Measurements from ENCODE around the gene PEX5L.

Gene PEX5L

DNA sequence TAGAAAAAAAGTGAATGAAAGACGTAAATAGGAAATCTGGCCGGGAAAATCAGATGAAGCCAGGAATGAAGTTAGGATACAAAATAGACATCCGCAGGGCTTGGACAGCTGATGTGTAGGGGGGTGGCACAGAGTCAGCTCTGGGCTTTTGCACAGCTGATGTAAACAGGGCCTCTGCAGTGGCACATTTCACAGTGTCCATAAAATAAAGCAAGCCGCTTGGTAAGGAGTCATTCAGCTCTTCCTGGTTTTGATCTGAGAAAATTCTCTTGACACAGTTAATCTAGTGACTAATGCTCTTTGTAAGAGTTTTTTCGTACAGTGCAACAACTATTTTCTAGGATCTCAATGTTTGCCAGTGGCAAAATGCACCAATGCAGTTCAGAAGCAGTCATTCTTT is 230.6 kb downstream of the PEX5L start:
- no peak overlapping the region for H3K9ac ChIP-seq (ENCODE audit: low read length)

DNA sequence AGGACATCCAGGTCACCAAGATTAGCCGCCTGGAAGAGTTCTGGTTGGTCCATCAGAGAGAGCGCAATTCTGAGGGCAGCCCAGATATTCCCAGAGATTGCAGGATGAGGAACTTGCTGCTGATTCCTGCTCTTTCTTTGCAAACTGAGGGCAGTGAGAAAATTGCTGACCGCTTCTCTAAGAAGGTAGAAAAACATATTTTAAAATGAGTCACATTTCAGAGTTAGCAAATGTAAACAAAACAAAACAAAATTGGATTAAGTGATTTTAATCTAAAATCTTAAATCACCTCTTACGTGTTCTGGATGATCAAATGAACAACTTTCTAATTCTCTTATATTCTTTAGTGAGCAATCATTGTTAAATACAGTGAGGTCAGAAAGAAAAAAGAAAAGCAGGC is 234.9 kb downstream of the PEX5L start:
- Histone ChIP-seq H3K36me3 (replicated peaks; ENCODE audit: low read depth, low read length) (no peaks in the 10 kb centered on the region), H3K4me1 (ENCODE audit: low read length) (no peaks in the 10 kb centered on the region), H3K4me2 (ENCODE audit: low read length) (no peak overlapping the region), H3K9ac (ENCODE audit: low read length) (no peak overlapping the region), H3K4me3 (ENCODE audit: low read length) (no peak overlapping the region), H3K27me3 (ENCODE audit: low read depth, low read length) (no peaks in the 10 kb centered on the region), H4K20me1 (ENCODE audit: insufficient read depth, low read length) (no peaks in the 10 kb centered on the region), H3K79me2 (ENCODE audit: low read length) (no peaks in the 10 kb centered on the region), H2AFZ (ENCODE audit: low read depth, low read length) (no peak overlapping the region), H3K27ac (ENCODE audit: low read length) (no peak overlapping the region), H3K9me3 (ENCODE audit: insufficient read depth, low read length) (no peaks in the 10 kb centered on the region)
- TF ChIP-seq, protein P1, sequence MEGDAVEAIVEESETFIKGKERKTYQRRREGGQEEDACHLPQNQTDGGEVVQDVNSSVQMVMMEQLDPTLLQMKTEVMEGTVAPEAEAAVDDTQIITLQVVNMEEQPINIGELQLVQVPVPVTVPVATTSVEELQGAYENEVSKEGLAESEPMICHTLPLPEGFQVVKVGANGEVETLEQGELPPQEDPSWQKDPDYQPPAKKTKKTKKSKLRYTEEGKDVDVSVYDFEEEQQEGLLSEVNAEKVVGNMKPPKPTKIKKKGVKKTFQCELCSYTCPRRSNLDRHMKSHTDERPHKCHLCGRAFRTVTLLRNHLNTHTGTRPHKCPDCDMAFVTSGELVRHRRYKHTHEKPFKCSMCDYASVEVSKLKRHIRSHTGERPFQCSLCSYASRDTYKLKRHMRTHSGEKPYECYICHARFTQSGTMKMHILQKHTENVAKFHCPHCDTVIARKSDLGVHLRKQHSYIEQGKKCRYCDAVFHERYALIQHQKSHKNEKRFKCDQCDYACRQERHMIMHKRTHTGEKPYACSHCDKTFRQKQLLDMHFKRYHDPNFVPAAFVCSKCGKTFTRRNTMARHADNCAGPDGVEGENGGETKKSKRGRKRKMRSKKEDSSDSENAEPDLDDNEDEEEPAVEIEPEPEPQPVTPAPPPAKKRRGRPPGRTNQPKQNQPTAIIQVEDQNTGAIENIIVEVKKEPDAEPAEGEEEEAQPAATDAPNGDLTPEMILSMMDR (IDR thresholded peaks at IDR 0.05; ENCODE audit: low read depth, low read length): no peak
- no peak for TF ChIP-seq EZH2phosphoT487 (IDR thresholded peaks at IDR 0.05; ENCODE audit: low read depth)

More for the DNA sequence above, 230.6 kb downstream of the PEX5L start:
- Histone ChIP-seq H3K4me2 (ENCODE audit: low read length) (no peak overlapping the region), H3K27ac (ENCODE audit: low read length) (no peak overlapping the region), H3K79me2 (ENCODE audit: low read length) (no peaks in the 10 kb centered on the region), H3K4me1 (ENCODE audit: low read length) (peaks cover under 1% of the 10 kb centered on the region), H2AFZ (ENCODE audit: low read depth, low read length) (no peak overlapping the region), H3K27me3 (ENCODE audit: low read depth, low read length) (no peaks in the 10 kb centered on the region), H4K20me1 (ENCODE audit: insufficient read depth, low read length) (no peaks in the 10 kb centered on the region), H3K9me3 (ENCODE audit: insufficient read depth, low read length) (no peaks in the 10 kb centered on the region), H3K36me3 (replicated peaks; ENCODE audit: low read depth, low read length) (no peaks in the 10 kb centered on the region), H3K4me3 (ENCODE audit: low read length) (no peak overlapping the region)
- TF ChIP-seq, protein P1 (IDR thresholded peaks at IDR 0.05; ENCODE audit: low read depth, low read length): no peak
- no peak for TF ChIP-seq EZH2phosphoT487 (IDR thresholded peaks at IDR 0.05; ENCODE audit: low read depth)

DNA sequence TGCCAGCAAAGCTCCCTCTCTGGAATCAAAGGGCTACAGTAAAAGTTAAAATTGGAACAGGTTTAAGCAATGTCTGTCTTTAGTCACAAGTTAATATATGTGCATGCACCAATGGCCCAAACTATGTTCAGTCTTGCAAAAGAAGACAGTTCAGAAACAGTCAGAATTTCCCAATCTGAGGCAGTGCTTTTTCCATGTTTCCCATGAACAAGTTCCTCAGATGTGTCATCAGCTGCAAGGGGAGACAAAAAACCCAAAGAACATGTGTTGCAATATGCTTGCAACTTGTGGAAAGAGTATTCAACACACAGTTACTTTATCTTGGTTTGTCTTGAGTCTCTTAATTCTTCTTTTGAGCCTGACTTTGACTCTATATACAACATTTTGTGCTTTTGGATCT is 235.5 kb downstream of the PEX5L start:
- H3K4me3 ChIP-seq (ENCODE audit: low read length): no peak overlapping the region
- no peaks in the 10 kb centered on the region for H3K4me1 ChIP-seq (ENCODE audit: low read length)
- no peak overlapping the region for H3K4me2 ChIP-seq (ENCODE audit: low read length)
- no peaks in the 10 kb centered on the region for H3K27me3 ChIP-seq (ENCODE audit: low read depth, low read length)
- H3K79me2 ChIP-seq (ENCODE audit: low read length): no peaks in the 10 kb centered on the region
- no peaks in the 10 kb centered on the region for H3K36me3 ChIP-seq (replicated peaks; ENCODE audit: low read depth, low read length)
- TF ChIP-seq EZH2phosphoT487 (IDR thresholded peaks at IDR 0.05; ENCODE audit: low read depth): no peak
- TF ChIP-seq, protein P1 (IDR thresholded peaks at IDR 0.05; ENCODE audit: low read depth, low read length): no peak
- no peaks in the 10 kb centered on the region for H3K9me3 ChIP-seq (ENCODE audit: insufficient read depth, low read length)
- no peak overlapping the region for H3K27ac ChIP-seq (ENCODE audit: low read length)
- H3K9ac ChIP-seq (ENCODE audit: low read length): no peak overlapping the region
- no peak overlapping the region for H2AFZ ChIP-seq (ENCODE audit: low read depth, low read length)
- H4K20me1 ChIP-seq (ENCODE audit: insufficient read depth, low read length): no peaks in the 10 kb centered on the region

DNA sequence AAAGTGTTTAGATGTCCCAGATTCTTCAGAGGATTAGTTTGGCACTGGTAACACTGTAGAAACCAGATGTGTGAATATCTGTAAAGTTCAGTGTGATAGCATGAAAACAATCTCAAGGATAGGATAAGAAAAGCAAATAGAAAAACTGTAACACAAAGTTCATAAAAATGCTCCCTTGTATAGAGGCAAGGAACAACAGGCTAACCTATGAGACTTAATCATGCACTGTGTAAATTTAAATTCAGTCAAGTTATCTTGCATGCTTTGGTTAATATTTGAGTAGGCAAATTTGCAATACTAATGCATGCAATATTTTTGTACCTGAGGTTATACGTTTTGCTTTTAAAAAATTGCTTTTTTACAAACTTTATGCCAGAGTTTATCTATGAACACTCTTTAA is 239.5 kb downstream of the PEX5L start:
- H3K4me1 ChIP-seq (ENCODE audit: low read length): no peaks in the 10 kb centered on the region
- no peak overlapping the region for H3K27ac ChIP-seq (ENCODE audit: low read length)
- no peak overlapping the region for H2AFZ ChIP-seq (ENCODE audit: low read depth, low read length)
- H3K79me2 ChIP-seq (ENCODE audit: low read length): no peaks in the 10 kb centered on the region
- H3K9ac ChIP-seq (ENCODE audit: low read length): no peak overlapping the region
- TF ChIP-seq, protein P1 (IDR thresholded peaks at IDR 0.05; ENCODE audit: low read depth, low read length): no peak
- no peak for TF ChIP-seq EZH2phosphoT487 (IDR thresholded peaks at IDR 0.05; ENCODE audit: low read depth)
- H4K20me1 ChIP-seq (ENCODE audit: insufficient read depth, low read length): no peaks in the 10 kb centered on the region
- no peaks in the 10 kb centered on the region for H3K9me3 ChIP-seq (ENCODE audit: insufficient read depth, low read length)
- no peaks in the 10 kb centered on the region for H3K27me3 ChIP-seq (ENCODE audit: low read depth, low read length)
- no peak overlapping the region for H3K4me2 ChIP-seq (ENCODE audit: low read length)
- no peaks in the 10 kb centered on the region for H3K36me3 ChIP-seq (replicated peaks; ENCODE audit: low read depth, low read length)
- no peak overlapping the region for H3K4me3 ChIP-seq (ENCODE audit: low read length)

Measured in OCI-LY3 (cell line).